ENCODE measurements around the gene RCSD1.

DNA sequence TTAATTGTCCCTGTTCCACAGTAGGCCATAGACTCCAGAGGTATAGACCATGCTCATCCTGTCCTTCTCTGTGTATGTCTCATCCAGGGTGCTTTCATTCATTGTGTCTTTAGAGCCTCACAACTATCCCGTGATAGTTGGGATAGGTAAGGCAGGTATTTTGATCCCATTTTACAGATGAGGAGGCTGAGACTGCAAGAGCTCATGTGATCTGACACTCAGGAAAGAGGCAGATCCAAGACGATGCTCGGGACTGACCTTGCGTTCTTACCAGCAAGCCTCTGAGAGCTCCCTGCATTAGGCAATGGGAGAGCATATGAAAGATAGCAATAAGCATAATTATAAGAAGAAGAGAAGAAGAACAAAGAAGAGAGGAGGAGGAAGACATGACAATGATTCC is 42.8 kb downstream of the RCSD1 start:
- TF ChIP-seq, protein P1, sequence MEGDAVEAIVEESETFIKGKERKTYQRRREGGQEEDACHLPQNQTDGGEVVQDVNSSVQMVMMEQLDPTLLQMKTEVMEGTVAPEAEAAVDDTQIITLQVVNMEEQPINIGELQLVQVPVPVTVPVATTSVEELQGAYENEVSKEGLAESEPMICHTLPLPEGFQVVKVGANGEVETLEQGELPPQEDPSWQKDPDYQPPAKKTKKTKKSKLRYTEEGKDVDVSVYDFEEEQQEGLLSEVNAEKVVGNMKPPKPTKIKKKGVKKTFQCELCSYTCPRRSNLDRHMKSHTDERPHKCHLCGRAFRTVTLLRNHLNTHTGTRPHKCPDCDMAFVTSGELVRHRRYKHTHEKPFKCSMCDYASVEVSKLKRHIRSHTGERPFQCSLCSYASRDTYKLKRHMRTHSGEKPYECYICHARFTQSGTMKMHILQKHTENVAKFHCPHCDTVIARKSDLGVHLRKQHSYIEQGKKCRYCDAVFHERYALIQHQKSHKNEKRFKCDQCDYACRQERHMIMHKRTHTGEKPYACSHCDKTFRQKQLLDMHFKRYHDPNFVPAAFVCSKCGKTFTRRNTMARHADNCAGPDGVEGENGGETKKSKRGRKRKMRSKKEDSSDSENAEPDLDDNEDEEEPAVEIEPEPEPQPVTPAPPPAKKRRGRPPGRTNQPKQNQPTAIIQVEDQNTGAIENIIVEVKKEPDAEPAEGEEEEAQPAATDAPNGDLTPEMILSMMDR (IDR thresholded peaks at IDR 0.05; ENCODE audit: insufficient read depth, low read depth, low read length), result no peak
- TF ChIP-seq EZH2 (IDR thresholded peaks at IDR 0.05; ENCODE audit: insufficient read depth, low read length), result no peak

All from astrocyte (in vitro differentiated cells and primary cell).